ENCODE data around the gene SREK1.

The SREK1 gene

GRCh38 chr5:66149950-66150349, 5.8 kb downstream of the SREK1 start:
- H3F3A ChIP-seq (ENCODE audit: insufficient read depth, low read length): no peaks in the 10 kb centered on the region
- H3K4me2 ChIP-seq (ENCODE audit: low read length): no peak overlapping the region
- no peak overlapping the region for H3K4me3 ChIP-seq (ENCODE audit: low read depth, low read length, poor library complexity, severe bottlenecking)
- peaks cover 64% of the 10 kb centered on the region for H3K36me3 ChIP-seq (ENCODE audit: insufficient read depth, low read length)
- H3K9me3 ChIP-seq (ENCODE audit: low read length): peaks cover 13% of the 10 kb centered on the region
- H3K9ac ChIP-seq (ENCODE audit: low read length): no peak overlapping the region
- TF ChIP-seq CTCF (IDR thresholded peaks at IDR 0.05; ENCODE audit: low read length) (no peak), EZH2 (IDR thresholded peaks at IDR 0.05; ENCODE audit: borderline replicate concordance, low read length) (no peak)
- H3K9me2 ChIP-seq (ENCODE audit: low read depth, low read length): no peaks in the 10 kb centered on the region
- H3K27ac ChIP-seq (ENCODE audit: low read depth, low read length, poor library complexity, severe bottlenecking): no peak overlapping the region
- H4K20me1 ChIP-seq (ENCODE audit: insufficient read depth, low read length): no peaks in the 10 kb centered on the region
- H3K4me1 ChIP-seq (ENCODE audit: insufficient read depth, low read length, severe bottlenecking): peaks cover 21% of the 10 kb centered on the region
- no peak overlapping the region for H2AFZ ChIP-seq (ENCODE audit: low read length)
- no peaks in the 10 kb centered on the region for H3K27me3 ChIP-seq (ENCODE audit: insufficient read depth, low read length)
- H3K79me2 ChIP-seq (ENCODE audit: insufficient read depth, low read length): peaks cover 99% of the 10 kb centered on the region

GRCh38 chr5:66151030-66151429, 6.9 kb downstream of the SREK1 start:
- Histone ChIP-seq H3K36me3 (ENCODE audit: insufficient read depth, low read length) (peaks cover 75% of the 10 kb centered on the region), H3K27me3 (ENCODE audit: insufficient read depth, low read length) (no peaks in the 10 kb centered on the region), H3K4me2 (ENCODE audit: low read length) (no peak overlapping the region), H3K9ac (ENCODE audit: low read length) (no peak overlapping the region), H3K4me1 (ENCODE audit: insufficient read depth, low read length, severe bottlenecking) (peaks cover 18% of the 10 kb centered on the region), H3K27ac (ENCODE audit: low read depth, low read length, poor library complexity, severe bottlenecking) (no peak overlapping the region), H3K4me3 (ENCODE audit: low read depth, low read length, poor library complexity, severe bottlenecking) (no peak overlapping the region), H4K20me1 (ENCODE audit: insufficient read depth, low read length) (no peaks in the 10 kb centered on the region), H3F3A (ENCODE audit: insufficient read depth, low read length) (no peaks in the 10 kb centered on the region), H3K9me2 (ENCODE audit: low read depth, low read length) (no peaks in the 10 kb centered on the region), H3K79me2 (ENCODE audit: insufficient read depth, low read length) (peaks cover 98% of the 10 kb centered on the region), H2AFZ (ENCODE audit: low read length) (no peak overlapping the region), H3K9me3 (ENCODE audit: low read length) (peaks cover 13% of the 10 kb centered on the region)
- TF ChIP-seq CTCF (IDR thresholded peaks at IDR 0.05; ENCODE audit: low read length) (no peak), EZH2 (IDR thresholded peaks at IDR 0.05; ENCODE audit: borderline replicate concordance, low read length) (no peak)

- peaks cover 97% of the 10 kb centered on the region for H3K79me2 ChIP-seq (ENCODE audit: insufficient read depth, low read length)
- H3K4me1 ChIP-seq (ENCODE audit: insufficient read depth, low read length, severe bottlenecking): peaks cover 13% of the 10 kb centered on the region
- no peak overlapping the region for H2AFZ ChIP-seq (ENCODE audit: low read length)
- no peak overlapping the region for H3K4me3 ChIP-seq (ENCODE audit: low read depth, low read length, poor library complexity, severe bottlenecking)
- H3K9me3 ChIP-seq (ENCODE audit: low read length): peaks cover 13% of the 10 kb centered on the region
- H3K36me3 ChIP-seq (ENCODE audit: insufficient read depth, low read length): peaks cover 80% of the 10 kb centered on the region
- H4K20me1 ChIP-seq (ENCODE audit: insufficient read depth, low read length): no peaks in the 10 kb centered on the region
- no peak overlapping the region for H3K4me2 ChIP-seq (ENCODE audit: low read length)
- no peak overlapping the region for H3K27ac ChIP-seq (ENCODE audit: low read depth, low read length, poor library complexity, severe bottlenecking)
- TF ChIP-seq EZH2 (IDR thresholded peaks at IDR 0.05; ENCODE audit: borderline replicate concordance, low read length) (no peak), CTCF (IDR thresholded peaks at IDR 0.05; ENCODE audit: low read length) (no peak)
- no peak overlapping the region for H3K9ac ChIP-seq (ENCODE audit: low read length)
- H3F3A ChIP-seq (ENCODE audit: insufficient read depth, low read length): no peaks in the 10 kb centered on the region
- H3K9me2 ChIP-seq (ENCODE audit: low read depth, low read length): no peaks in the 10 kb centered on the region
- no peaks in the 10 kb centered on the region for H3K27me3 ChIP-seq (ENCODE audit: insufficient read depth, low read length)
Measured at GRCh38 chr5:66151491-66151890, 7.4 kb downstream of the SREK1 start.

Data from OCI-LY1 (cell line).